Posterior vena cava (tissue), 2 donors: ENCODE data around the gene SNRNP70. TPM values are rescaled to one million over a fixed set of nuclear protein-coding genes. Genes with fewer than 3 reads are reported as not detected.

Source experiments
- DNase-seq: peaks from one replicate; pipeline ENCODE4 v3.0.0-alpha.2; 2020; ENCODE audit warnings: low spot score
- intact Hi-C, 2 donors: fragments of 100-400 bp; cut with DNase I; formaldehyde crosslinking; loops; one replicate each; pipeline versions ENCODE4 v1.14.1 to v1.14.2; 2022 to 2023
- total RNA-seq, 2 donors: library from RNA; stranded (reverse); fragmentation: NEBNext Ultra II Directional; extraction: Animal tissue kit (Norgen Biotek cat#: 25700); gene quantifications; one replicate each; pipeline ENCODE4 v1.2.1, GENCODE V29; 2021
- donor health status: DM: yes; HTN: yes; CAD: no.
- donor health status: DM: yes; HTN: yes; CAD: no.

The SNRNP70 gene
- total RNA-seq, 2 donors from 2014 or later = 114 to 124 TPM

- DNase-seq = no peak
- intact Hi-C loops = no loop called here
Observed at GRCh38 chr19:49092686-49093085, 7.4 kb downstream of the SNRNP70 start.

GRCh38 chr19:49094505-49095482 lies 9.5 kb downstream of the SNRNP70 start:
- intact Hi-C loops = loop anchor here in 1 of 2 donors (5.0 kb wide), 1 partner anchor 108 kb away; no protein-coding TSS in a partner anchor

GRCh38 chr19:49097453-49098288 lies 12.4 kb downstream of the SNRNP70 start:
- DNase-seq = no peak
- intact Hi-C loops = loop anchor here in 1 of 2 donors (5.0 kb wide), 1 partner anchor 105 kb away; no protein-coding TSS in a partner anchor

More at GRCh38 chr19:49094505-49095482, 9.5 kb downstream of the SNRNP70 start:
- DNase-seq = no peak

GRCh38 chr19:49098795-49099194 lies 13.5 kb downstream of the SNRNP70 start:
- no peak for DNase-seq
- intact Hi-C loops = loop anchor here in 1 of 2 donors (5.0 kb wide), 1 partner anchor 104 kb away; no protein-coding TSS in a partner anchor

- DNase-seq = no peak
- intact Hi-C loops = no loop called here
Observed at GRCh38 chr19:49101160-49101559, 15.9 kb downstream of the SNRNP70 start.

- intact Hi-C loops = no loop called here
Observed at GRCh38 chr19:49102303-49102702, 17.1 kb downstream of the SNRNP70 start.

GRCh38 chr19:49103331-49104085 lies 18.3 kb downstream of the SNRNP70 start:
- no peak for DNase-seq
- intact Hi-C loops = no loop called here

More at GRCh38 chr19:49102303-49102702, 17.1 kb downstream of the SNRNP70 start:
- no peak for DNase-seq

GRCh38 chr19:49104229-49104864 lies 19.1 kb downstream of the SNRNP70 start:
- DNase-seq = no peak
- intact Hi-C loops = no loop called here

GRCh38 chr19:49106648-49107135 lies 21.4 kb downstream of the SNRNP70 start:
- intact Hi-C loops = no loop called here
- DNase-seq = no peak

- intact Hi-C loops = loop anchor here in 1 of 2 donors (2.0 kb wide), 1 partner anchor 23 kb away; no protein-coding TSS in a partner anchor
- DNase-seq = no peak
Observed at GRCh38 chr19:49107625-49108459, 22.6 kb downstream of the SNRNP70 start.

- no peak for DNase-seq
- intact Hi-C loops = loop anchor here in 1 of 2 donors (2.0 kb wide), 1 partner anchor 22 kb away; no protein-coding TSS in a partner anchor
Observed at GRCh38 chr19:49109051-49109450, 23.8 kb downstream of the SNRNP70 start.

- no peak for DNase-seq
- intact Hi-C loops = loop anchor here in 1 of 2 donors (2.0 kb wide), 1 partner anchor 21 kb away; no protein-coding TSS in a partner anchor
Observed at GRCh38 chr19:49109569-49110233, 24.4 kb downstream of the SNRNP70 start.

GRCh38 chr19:49110567-49110966 lies 25.3 kb downstream of the SNRNP70 start:
- DNase-seq = no peak
- intact Hi-C loops = no loop called here

GRCh38 chr19:49111218-49111998 lies 26.2 kb downstream of the SNRNP70 start:
- intact Hi-C loops = no loop called here
- no peak for DNase-seq

- DNase-seq = no peak
- intact Hi-C loops = no loop called here
Observed at GRCh38 chr19:49113762-49114629, 28.7 kb downstream of the SNRNP70 start, which contains the start of gene LIN7B. LIN7B (plus strand) TSS chr19:49114370; CDS start chr19:49114405, 35 bp downstream.
